Left forelimb (tissue), 1 donor: ENCODE measurements around the gene TMEM170A.
"Not testable (repeated sequence)": the region's sequence is repeated elsewhere in the genome, so short reads cannot be mapped to it uniquely, and the experiment has no call there.

ENCODE experiments used
- DNase-seq: peaks from one replicate; pipeline ENCODE4 v3.0.0-alpha.2; 2018; ENCODE audit warnings: low spot score

The TMEM170A gene

DNA sequence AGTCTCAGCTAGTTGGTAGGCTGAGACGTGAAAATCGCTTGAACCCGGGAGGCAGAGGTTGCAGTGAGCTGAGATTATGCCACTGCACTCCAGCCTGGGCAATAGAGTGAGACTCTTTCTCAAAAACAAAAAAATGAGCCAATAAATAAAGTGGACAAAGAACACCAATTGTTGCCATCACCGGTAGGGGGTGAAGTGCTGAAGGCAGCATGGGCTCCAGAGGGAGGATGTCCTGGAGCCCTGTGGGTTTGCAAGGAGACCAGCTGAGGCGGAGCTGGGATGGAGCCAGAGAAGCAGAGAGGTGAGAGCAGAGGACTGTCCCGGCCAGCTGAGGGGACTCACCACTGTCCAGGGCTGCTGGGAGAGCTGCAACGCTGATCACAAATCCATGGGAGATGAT, 17.0 kb upstream of the TMEM170A start:
- DNase-seq: no peak

GRCh38 chr16:75479421-75479990, 15.0 kb upstream of the TMEM170A start:
- DNase-seq: no peak

DNA sequence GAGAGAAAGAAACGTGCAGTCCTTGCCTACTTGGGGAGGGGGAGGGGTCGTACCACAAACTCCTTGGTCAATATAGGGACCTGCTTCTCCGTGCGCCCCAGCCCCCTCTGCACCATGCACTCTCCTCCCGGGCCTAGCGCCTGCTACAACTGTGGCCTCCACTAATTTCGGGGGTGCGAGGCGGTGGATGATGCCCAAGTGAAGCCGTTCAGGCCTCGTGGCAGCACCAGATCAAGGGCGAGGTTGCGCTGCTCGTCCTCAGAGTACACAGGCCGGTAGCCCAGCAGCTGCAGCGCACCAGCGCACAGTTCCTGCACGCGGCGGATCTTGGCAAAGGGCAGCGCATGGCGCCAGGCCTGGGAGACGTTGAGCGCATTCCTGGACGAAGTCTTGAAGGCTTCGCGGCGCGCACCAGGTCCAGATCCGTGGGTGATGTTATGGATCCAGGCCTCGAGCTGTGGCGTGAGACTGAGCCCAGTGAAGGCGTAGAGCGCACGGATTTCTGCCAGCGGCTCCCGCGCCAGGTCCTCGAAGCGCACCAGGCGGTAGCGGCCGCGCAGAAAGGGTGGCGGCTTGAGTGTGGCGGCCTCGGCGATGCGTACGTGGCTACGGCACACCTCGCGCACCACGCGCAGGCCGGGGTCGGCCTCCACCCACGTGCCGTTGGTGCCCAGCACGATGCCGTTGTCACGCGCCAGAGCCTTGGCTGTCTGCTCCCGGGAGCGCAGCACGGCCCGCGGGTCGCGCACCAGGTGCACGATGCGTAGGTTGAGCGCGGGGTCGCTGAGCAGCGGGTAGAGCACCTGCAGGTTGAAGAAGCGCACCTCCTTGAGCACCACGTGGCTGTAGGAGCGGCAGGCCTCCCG, 14.2 kb upstream of the TMEM170A start:
- no peak for DNase-seq

- DNase-seq: no peak
Observed at GRCh38 chr16:75477680-75478473, 13.4 kb upstream of the TMEM170A start.

DNA sequence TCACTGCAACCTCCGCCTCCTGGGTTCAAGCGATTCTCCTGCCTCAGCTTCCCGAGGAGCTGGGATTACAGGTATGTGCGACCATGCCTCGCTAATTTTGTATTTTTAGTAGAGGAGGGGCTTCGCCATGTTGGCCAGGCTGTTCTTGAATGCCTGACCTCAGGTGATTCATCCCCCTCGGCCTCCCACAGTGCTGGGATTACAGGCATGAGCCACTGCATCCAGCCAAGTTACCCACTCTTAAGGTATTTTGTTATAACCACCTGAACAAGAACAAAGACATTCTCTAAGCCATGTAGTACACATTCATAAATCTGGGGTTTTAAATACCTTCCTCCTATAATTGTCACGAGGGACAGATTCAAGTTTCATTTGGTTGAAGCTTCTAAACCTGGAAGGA, 12.3 kb upstream of the TMEM170A start:
- no peak for DNase-seq

GRCh38 chr16:75475420-75475847, 10.9 kb upstream of the TMEM170A start:
- no peak for DNase-seq

- DNase-seq: no peak
Observed at GRCh38 chr16:75472908-75473877, 8.7 kb upstream of the TMEM170A start.

- DNase-seq: no peak
Observed at GRCh38 chr16:75471723-75472633, 7.5 kb upstream of the TMEM170A start.

DNA sequence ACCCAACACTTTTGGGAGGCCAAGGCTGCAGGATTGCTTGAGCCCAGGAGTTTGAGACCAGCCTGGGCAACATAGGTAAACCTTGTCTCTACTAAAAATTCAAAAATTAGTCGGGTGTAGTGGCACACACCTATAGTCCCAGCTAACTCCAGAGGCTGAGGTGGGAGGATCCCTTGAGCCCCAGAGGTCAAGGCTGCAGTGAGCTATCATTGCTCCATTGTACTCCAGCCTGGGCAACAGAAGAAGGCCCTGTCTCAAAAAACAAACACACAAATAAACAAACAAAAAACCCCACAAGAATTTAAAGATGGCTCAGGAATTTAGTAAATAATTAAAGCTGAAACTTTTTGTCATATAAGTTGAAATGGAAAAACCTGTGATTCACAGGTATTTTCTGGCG, 2.3 kb upstream of the TMEM170A start:
- DNase-seq: peak; percentile 17

GRCh38 chr16:75463389-75464121, 934 bp downstream of the TMEM170A start:
- DNase-seq: not testable (repeated sequence)

DNA sequence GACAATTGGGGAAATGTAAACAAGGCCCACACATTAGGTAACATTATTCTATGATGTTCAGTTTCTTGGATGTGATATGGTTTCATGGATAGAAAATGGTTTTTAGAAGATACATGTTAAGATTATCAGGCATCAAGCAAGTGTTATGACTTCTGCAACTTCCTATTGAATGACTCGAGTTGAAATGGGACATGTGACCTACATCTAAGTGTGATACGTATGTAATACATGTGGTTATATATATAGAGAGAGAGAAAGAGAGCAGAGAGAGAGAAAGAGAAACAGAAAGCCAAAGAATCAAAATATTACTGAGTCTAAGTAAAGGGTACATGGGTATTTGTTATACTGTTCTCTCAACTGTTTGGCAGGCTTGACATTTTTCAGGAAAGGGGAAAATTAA, 1.7 kb downstream of the TMEM170A start:
- no peak for DNase-seq

DNA sequence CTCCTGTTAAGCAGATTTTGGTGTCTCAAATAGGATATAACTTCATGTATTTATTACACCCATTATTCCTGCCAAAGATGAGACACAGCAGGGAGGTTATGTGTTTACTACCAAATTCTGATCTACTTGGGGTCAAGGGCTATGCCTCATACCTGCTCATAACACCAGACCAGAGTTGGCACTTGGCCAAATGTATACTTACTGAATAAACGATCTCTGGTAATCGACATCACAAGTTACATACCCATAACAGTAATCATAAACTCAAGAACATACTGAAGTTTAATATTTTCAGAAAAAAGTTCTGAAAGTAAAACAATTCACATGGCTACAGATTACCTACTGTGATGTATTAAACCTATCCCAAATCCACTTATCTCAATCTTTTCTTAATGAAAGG, 2.9 kb downstream of the TMEM170A start:
- DNase-seq: peak; percentile 3

GRCh38 chr16:75460446-75460845, 4.0 kb downstream of the TMEM170A start:
- peak; percentile 82 for DNase-seq

- DNase-seq: no peak
Observed at GRCh38 chr16:75459691-75460090, 4.8 kb downstream of the TMEM170A start.

GRCh38 chr16:75458439-75458838, 6.0 kb downstream of the TMEM170A start:
- DNase-seq: peak; percentile 4

- DNase-seq: no peak
Observed at GRCh38 chr16:75458029-75458428, 6.5 kb downstream of the TMEM170A start.

- DNase-seq: peak; percentile 23
Observed at GRCh38 chr16:75457485-75458021, 6.9 kb downstream of the TMEM170A start.

DNA sequence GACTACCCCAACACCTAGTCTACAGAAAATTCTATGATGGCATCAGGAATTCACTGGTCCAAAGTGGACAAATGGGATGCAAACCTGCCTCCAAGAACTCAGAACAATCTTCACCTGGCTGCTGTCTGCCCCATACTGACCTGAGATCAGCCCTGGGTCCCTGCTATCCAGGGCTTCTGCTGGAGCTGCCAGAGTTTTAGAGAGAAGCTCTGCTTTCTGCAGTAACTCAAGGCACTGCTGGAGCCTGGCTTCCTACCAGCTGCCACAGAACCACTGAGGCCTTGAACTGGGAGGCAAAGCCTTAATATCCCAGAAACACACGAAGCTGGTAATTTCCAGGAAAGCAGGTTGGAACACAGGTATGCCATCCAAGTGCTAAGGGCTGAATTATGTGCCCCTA, 7.5 kb downstream of the TMEM170A start:
- peak; percentile 46 for DNase-seq

GRCh38 chr16:75456486-75456885, 8.0 kb downstream of the TMEM170A start:
- peak; percentile 11 for DNase-seq
